Aorta (tissue), 5 donors: Measurements from ENCODE around the gene ZNF484. TPM values are rescaled to one million over a fixed set of nuclear protein-coding genes. Genes with fewer than 3 reads are reported as not detected.
A peak's percentile ranks its signal among the peaks of the same experiment; 100 is the strongest.
"Not testable (repeated sequence)": the region's sequence is repeated elsewhere in the genome, so short reads cannot be mapped to it uniquely, and the experiment has no call there.

Experiments
- ATAC-seq: fragments of 200-7000 bp; cut with Tn5 transposase; one replicate; pipeline ENCODE4 v1.9.1; 2022; ENCODE audit warnings: moderate library complexity; ENCODE audit not compliant: low FRiP score
- DNase-seq, 2 donors: peaks; one replicate each; pipeline ENCODE4 v3.0.0-alpha.2; 2020
- H3K27ac ChIP-seq, 2 donors: one replicate each; pipeline ENCODE4 v1.5.1; 2013; ENCODE audit warnings: low read length in 2 of 2, mild to moderate bottlenecking in 2 of 2, moderate library complexity in 2 of 2, control low read depth in 1 of 2, inconsistent platforms in 1 of 2, low read depth in 1 of 2
- H3K27me3 ChIP-seq, 2 donors: one replicate each; pipeline ENCODE4 v1.6.1; 2013; ENCODE audit warnings: control low read depth in 1 of 2, low read length in 1 of 2, mild to moderate bottlenecking in 1 of 2, moderate library complexity in 1 of 2; ENCODE audit not compliant: insufficient read depth in 2 of 2, control insufficient read depth in 1 of 2
- H3K36me3 ChIP-seq, 2 donors: one replicate each; pipeline ENCODE4 v1.6.1; 2013; ENCODE audit warnings: control low read depth in 1 of 2, low read length in 1 of 2, mild to moderate bottlenecking in 1 of 2; ENCODE audit not compliant: insufficient read depth in 2 of 2, control insufficient read depth in 1 of 2
- H3K4me1 ChIP-seq, 2 donors: one replicate each; pipeline ENCODE4 v1.6.1; 2013; ENCODE audit warnings: low read length in 2 of 2, control low read depth in 1 of 2, mild to moderate bottlenecking in 1 of 2, moderate library complexity in 1 of 2; ENCODE audit not compliant: insufficient read depth in 2 of 2, control insufficient read depth in 1 of 2
- H3K4me3 ChIP-seq, 2 donors: one replicate each; pipeline ENCODE4 v1.5.1; 2013; ENCODE audit warnings: low read length in 2 of 2, control low read depth in 1 of 2, mild to moderate bottlenecking in 1 of 2
- H3K9me3 ChIP-seq: one replicate; pipeline ENCODE4 v1.6.1; 2013; ENCODE audit warnings: mild to moderate bottlenecking, low read length; ENCODE audit not compliant: control insufficient read depth
- WGBS, 2 donors: extraction: QIAGEN DNeasy Blood & Tissue Kit; methylation state at CpG; one replicate each; pipeline ENCODE4 v1.1.7; 2013; 5-methylcytosine and 5-hydroxymethylcytosine counted together
- intact Hi-C, 2 donors: fragments of 100-400 bp; cut with DNase I; formaldehyde crosslinking; loops; one replicate each; pipeline versions ENCODE4 v1.14.2 to v1.15.0; 2022
- long read RNA-seq, 2 donors: library from polyadenylated mRNA; unstranded; transcript quantifications; one replicate each; pipeline ENCODE4 v2.0.0, GENCODE V29; 2020 to 2021
- polyA plus RNA-seq, 2 donors: library from polyadenylated mRNA; stranded (reverse); fragments of 200-250 nt; gene quantifications; one replicate each; pipeline ENCODE4 v1.2.3, GENCODE V29; 2013
- total RNA-seq, 2 donors: library from RNA; stranded (reverse); fragmentation: NEBNext Ultra II Directional; extraction: Animal tissue kit (Norgen Biotek cat#: 25700); gene quantifications; one replicate each; pipeline ENCODE4 v1.2.1, GENCODE V29; 2021
- donor health status: healthy with polysubstance abuse.
- donor health status: Bipolar disorder and iron deficiency.
- donor health status: DM: no; HTN: no; CAD: no.
- donor health status: DM: no; HTN: no; CAD: no.
- donor health status: DM: yes; HTN: yes; CAD: no.

ZNF484 gene
- total RNA-seq = 10 to 100 TPM; 11.6 to 17.3 TPM
- 1 to 10 TPM; 1.5 to 1.9 TPM for polyA plus RNA-seq
- long read RNA-seq, donor 1, partial matches to known transcripts = 0 of 2 reads
- long read RNA-seq, donor 1, other reads (novel, unspliced or antisense) = 2 of 2 reads
- long read RNA-seq, donor 2, partial matches to known transcripts = 0 of 1 reads
- long read RNA-seq, donor 2, other reads (novel, unspliced or antisense) = 0 of 1 reads

GRCh38 chr9:92877531-92878430, at the start of gene ZNF484:
Gene ZNF484 (minus strand): TSS chr9:92878038. CDS start chr9:92875029, 3,009 bp downstream.
- no peaks in the 10 kb centered on the region for H3K27me3 ChIP-seq
- WGBS, 2 donors = 17% methylated on average over 28 of the region's 28 CpGs
- peak within 1 kb of the TSS; percentile 27 to 89 for H3K4me3 ChIP-seq
- peaks cover 0 to 1% of the 10 kb centered on the region in 2 donors for H3K36me3 ChIP-seq
- ATAC-seq (peak; percentile 100), DNase-seq (peak; percentile 98)
- peak within 1 kb of the TSS in 1 of 2 donors; percentile 86 for H3K27ac ChIP-seq
- intact Hi-C loops = loop anchor here (10.0 kb wide), 2 partner anchors 63 to 177 kb away; partner anchors contain the start of gene SUSD3 (in 1 of the 2)
- no peaks in the 10 kb centered on the region for H3K4me1 ChIP-seq
- no peaks in the 10 kb centered on the region for H3K9me3 ChIP-seq

- H3K9me3 ChIP-seq = no peaks in the 10 kb centered on the region
- H3K27me3 ChIP-seq = no peaks in the 10 kb centered on the region
- no peak for ATAC-seq
- intact Hi-C loops = no loop called here
- H3K4me1 ChIP-seq = no peaks in the 10 kb centered on the region
- H3K4me3 ChIP-seq = no peak overlapping the region
- 96 to 100% methylated on average over 1 of the region's 1 CpG for WGBS, 2 donors
- H3K27ac ChIP-seq = no peak overlapping the region
- no peak for DNase-seq
- no peaks in the 10 kb centered on the region for H3K36me3 ChIP-seq
These were observed 42.6 kb upstream of the ZNF484 start for GRCh38 chr9:92920437-92920836.

GRCh38 chr9:92917176-92917800, 39.5 kb upstream of the ZNF484 start:
- Histone ChIP-seq H3K36me3 (no peaks in the 10 kb centered on the region), H3K4me1 (no peaks in the 10 kb centered on the region), H3K27me3 (no peaks in the 10 kb centered on the region), H3K27ac (no peak overlapping the region), H3K4me3 (no peak overlapping the region), H3K9me3 (no peaks in the 10 kb centered on the region)
- intact Hi-C loops = no loop called here
- WGBS, 2 donors = 39 to 43% methylated on average over 2 of the region's 2 CpGs
- DNase-seq (no peak), ATAC-seq (no peak)

- H3K4me1 ChIP-seq = no peaks in the 10 kb centered on the region
- no peak for ATAC-seq
- H3K27ac ChIP-seq = no peak overlapping the region
- H3K36me3 ChIP-seq = no peaks in the 10 kb centered on the region
- no peaks in the 10 kb centered on the region for H3K27me3 ChIP-seq
- peak in 1 of 2 donors; percentile 62 for DNase-seq
- no peaks in the 10 kb centered on the region for H3K9me3 ChIP-seq
- intact Hi-C loops = no loop called here
- H3K4me3 ChIP-seq = no peak overlapping the region
- WGBS, 2 donors = 30 to 31% methylated on average over 11 of the region's 11 CpGs
These were observed 34.0 kb upstream of the ZNF484 start for GRCh38 chr9:92911511-92912475.

GRCh38 chr9:92905137-92905536, 27.3 kb upstream of the ZNF484 start:
- ATAC-seq, H3K4me3 ChIP-seq, intact Hi-C loops, H3K4me1 ChIP-seq, H3K27ac ChIP-seq, H3K36me3 ChIP-seq, H3K27me3 ChIP-seq, H3K9me3 ChIP-seq, DNase-seq: not testable (repeated sequence)
- WGBS, 2 donors = 62 to 75% methylated on average over 4 to 6 of the region's 6 CpGs

- Histone ChIP-seq H3K36me3 (no peaks in the 10 kb centered on the region), H3K27ac (no peak overlapping the region), H3K4me3 (no peak overlapping the region), H3K4me1 (no peaks in the 10 kb centered on the region), H3K27me3 (no peaks in the 10 kb centered on the region), H3K9me3 (no peaks in the 10 kb centered on the region)
- WGBS, 2 donors = 72 to 86% methylated on average over 3 of the region's 3 CpGs
- no peak for DNase-seq
- intact Hi-C loops = no loop called here
- no peak for ATAC-seq
These were observed 19.5 kb upstream of the ZNF484 start for GRCh38 chr9:92897323-92897722.

- Histone ChIP-seq H3K36me3 (no peaks in the 10 kb centered on the region), H3K9me3 (no peaks in the 10 kb centered on the region), H3K4me3 (no peak overlapping the region), H3K27me3 (no peaks in the 10 kb centered on the region), H3K4me1 (no peaks in the 10 kb centered on the region), H3K27ac (no peak overlapping the region)
- DNase-seq (no peak), ATAC-seq (no peak)
- whole genome bisulfite sequencing, 2 donors = 91 to 96% methylated on average over 3 of the region's 3 CpGs
- intact Hi-C loops = no loop called here
These were observed 18.1 kb upstream of the ZNF484 start for GRCh38 chr9:92895812-92896436.
